ENCODE measurements around the gene PGAP2.
A peak's percentile ranks its signal among the peaks of the same experiment; 100 is the strongest.

Gene PGAP2

GRCh38 chr11:3859373-3859881, 51.1 kb downstream of the PGAP2 start:
- no peak for DNase-seq

GRCh38 chr11:3860375-3860774, 52.0 kb downstream of the PGAP2 start:
- DNase-seq: no peak

GRCh38 chr11:3860898-3861393, 52.6 kb downstream of the PGAP2 start:
- DNase-seq: peak in 1 of 2 donors; percentile 23

DNA sequence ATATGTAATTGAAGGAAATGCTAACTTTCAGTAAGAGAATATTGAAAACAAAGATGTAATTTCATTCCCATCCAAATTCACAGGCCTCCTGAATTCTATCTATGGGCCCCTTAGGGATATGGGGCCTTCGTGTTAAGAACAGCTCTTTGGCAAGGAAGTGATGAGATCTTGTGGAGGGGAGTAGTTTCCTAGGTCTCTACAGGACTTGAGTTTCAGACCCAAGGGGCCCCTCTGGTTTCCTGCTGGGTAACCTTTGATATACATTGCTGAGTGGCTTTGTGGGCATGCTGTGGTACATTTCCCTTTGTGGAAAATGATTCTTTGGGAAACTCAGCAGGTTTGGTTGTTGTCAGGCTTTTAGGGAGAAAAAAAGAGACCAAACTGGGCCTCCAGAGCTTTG, 53.3 kb downstream of the PGAP2 start:
- peak in 1 of 2 donors; percentile 54 for DNase-seq

GRCh38 chr11:3865388-3866193, 57.2 kb downstream of the PGAP2 start:
- peak in 1 of 2 donors; percentile 73 for DNase-seq

DNA sequence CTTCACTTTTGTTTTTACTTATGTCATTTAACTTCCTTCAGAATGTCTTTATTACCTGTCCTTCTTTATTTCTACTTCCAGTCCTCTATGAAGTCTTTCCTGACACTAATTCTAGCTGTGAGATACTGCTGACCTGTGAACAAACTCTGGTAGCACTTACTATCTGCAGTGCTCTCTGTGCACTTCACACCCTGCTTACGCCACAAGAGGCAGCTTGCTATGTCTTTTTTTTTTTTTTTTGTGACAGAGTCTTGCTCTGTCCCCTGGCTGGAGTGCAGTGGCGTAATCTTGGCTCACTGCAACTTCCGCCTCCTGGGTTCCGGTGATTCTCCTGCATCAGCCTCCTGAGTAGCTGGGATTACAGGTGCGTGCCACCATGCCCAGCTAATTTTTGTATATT, 57.8 kb downstream of the PGAP2 start:
- DNase-seq: no peak

GRCh38 chr11:3866836-3867208, 58.5 kb downstream of the PGAP2 start:
- DNase-seq: no peak

DNA sequence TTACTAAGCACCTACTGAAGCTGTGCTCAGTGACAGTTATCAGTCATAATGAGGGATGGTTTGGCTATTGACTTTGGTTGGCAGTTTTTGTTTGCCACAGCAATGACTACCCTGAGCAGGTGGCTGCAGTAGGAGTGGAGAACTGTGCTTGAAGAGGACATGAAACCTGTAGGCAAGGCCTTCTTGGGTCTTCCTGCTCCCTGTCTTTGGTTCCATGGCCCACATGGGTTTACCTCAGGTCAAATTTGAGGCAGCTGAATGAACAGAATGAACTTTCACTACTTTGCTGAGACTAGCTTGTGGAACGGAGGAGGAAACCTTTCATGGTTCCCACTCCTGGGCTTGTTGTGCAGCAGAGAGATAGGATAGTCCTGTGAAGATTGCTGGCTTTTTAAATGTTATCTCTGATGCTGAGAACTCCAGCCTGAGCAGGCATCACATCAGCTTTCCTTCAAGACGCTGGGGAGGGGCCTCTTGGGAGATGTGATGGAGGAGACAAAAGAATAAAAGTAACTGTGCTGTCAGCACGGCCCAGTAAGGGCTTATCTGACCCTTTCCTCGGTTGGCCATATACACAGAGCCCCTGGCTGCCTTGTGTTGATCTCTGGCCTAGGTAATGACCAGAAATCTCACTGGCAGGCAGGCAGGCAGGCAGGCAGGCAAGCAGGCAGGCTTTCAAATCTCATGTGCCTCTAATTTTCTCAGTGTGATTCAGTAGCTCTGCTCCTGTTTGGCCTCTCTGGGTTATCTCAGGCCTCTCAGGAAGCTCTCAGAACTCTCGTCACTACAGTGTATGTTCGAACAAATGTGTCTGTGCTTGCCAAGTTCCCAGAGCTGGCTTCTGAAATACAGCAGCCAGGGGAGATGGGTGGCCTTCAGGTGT, 59.1 kb downstream of the PGAP2 start:
- no peak for DNase-seq

GRCh38 chr11:3873712-3874349, 65.5 kb downstream of the PGAP2 start:
- no peak for DNase-seq
